GM10266 (cell line): ENCODE measurements around the gene GJA5.
"Not testable (repeated sequence)": the region's sequence is repeated elsewhere in the genome, so short reads cannot be mapped to it uniquely, and the experiment has no call there.

ENCODE experiments used
- DNase-seq: peaks from one replicate; pipeline ENCODE4 v3.0.0; 2012; ENCODE audit errors: extremely low spot score
- TF ChIP-seq, protein P1 (sequence below): IDR thresholded peaks from 2 replicates; pipeline ENCODE4 v1.5.1; 2012; ENCODE audit warnings: mild to moderate bottlenecking, low read depth; ENCODE audit not compliant: control insufficient read depth, insufficient read depth; ENCODE audit errors: missing control alignments

GJA5 gene

DNA sequence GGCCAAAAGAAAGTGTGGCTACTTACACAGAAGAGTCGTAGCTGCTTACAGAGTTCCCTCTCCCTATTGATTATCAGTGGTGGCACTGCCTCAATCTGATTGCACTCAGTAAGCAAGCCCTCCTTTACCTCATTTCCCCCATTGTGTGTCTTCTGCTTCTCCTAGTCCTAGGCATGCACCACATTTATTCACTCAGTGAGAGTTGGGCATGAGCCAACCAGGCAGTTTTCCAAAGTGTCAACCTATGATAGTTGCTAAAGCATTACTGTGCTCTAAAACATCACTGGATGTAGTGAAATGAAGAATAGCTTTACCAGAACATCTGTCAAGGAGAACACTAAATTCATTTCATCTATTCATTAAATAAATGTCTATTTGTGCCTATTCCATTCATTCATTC, 19.3 kb downstream of the GJA5 start:
- TF ChIP-seq, protein P1, sequence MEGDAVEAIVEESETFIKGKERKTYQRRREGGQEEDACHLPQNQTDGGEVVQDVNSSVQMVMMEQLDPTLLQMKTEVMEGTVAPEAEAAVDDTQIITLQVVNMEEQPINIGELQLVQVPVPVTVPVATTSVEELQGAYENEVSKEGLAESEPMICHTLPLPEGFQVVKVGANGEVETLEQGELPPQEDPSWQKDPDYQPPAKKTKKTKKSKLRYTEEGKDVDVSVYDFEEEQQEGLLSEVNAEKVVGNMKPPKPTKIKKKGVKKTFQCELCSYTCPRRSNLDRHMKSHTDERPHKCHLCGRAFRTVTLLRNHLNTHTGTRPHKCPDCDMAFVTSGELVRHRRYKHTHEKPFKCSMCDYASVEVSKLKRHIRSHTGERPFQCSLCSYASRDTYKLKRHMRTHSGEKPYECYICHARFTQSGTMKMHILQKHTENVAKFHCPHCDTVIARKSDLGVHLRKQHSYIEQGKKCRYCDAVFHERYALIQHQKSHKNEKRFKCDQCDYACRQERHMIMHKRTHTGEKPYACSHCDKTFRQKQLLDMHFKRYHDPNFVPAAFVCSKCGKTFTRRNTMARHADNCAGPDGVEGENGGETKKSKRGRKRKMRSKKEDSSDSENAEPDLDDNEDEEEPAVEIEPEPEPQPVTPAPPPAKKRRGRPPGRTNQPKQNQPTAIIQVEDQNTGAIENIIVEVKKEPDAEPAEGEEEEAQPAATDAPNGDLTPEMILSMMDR = no peak
- DNase-seq = no peak

DNA sequence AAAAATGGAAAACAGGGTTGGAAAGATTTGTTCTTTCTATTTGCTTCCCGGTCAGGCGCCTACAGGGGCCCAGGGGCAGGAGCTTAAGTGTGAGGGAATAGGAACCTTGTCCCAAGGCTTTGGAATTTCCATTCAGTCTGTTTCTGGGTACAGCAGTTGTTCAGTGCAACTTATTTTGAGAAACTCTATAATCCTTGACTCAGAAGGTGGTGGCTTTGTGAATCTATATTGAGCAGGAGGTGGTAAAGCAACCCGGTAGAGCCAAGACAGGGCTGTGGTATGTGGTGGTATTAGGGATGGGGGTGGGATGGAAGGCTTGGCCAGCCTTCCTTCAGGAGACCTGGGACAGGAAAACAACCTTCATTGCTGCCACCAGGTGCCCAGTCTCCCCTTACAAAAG, 20.0 kb downstream of the GJA5 start:
- TF ChIP-seq, protein P1 = no peak
- DNase-seq = no peak

DNA sequence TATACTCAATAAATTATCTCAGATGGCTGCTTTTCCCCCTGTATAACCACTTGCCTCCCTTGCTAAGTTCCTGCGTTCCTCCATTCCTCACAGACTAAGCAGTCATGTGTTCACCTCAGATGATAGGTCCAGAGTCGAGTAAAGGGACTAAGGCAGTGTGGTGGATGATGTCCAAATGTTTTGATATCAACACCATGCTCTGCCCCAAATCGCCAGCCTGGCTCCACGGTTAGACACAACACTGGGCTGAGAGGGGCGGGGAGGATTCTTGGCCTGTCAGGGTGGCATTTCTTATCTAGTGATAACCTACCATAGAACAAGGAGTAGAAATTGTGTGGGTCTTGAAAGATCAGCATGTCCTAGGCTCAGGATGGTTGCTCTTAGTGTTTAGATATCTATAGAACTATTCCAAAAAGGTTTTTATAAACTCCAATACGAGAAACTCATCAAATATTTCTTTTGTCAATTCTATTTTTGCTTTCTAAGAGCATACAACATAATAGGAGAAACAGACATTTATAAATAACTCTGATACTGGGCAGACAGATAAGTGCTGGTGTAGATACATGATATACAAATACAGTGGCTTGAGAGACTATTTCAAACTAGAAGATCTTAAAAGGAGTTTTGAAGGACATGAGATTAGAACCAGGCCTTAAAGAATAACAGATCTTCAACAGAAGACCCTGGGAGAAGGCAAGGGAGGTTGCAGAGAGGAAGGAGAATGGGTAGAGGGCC, 21.5 kb downstream of the GJA5 start:
- TF ChIP-seq, protein P1 = no peak
- no peak for DNase-seq

DNA sequence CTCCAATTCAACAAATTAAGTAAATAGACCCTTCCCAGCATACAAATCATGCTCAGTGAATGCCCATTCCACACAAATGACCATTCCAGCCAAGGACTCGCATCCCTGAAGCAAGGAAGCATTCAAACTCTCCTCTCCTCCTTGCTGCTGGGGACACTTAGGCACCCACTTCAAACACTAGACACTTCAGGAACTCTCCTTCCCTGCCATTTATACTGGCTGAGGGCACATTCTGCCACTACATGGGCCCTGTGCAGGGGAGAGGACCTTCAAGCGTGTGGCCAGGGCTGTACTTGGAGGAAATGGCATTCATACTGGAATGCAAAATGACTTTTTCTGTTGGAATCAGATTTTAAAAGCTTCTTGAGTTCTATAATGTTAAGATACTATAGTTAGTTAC, 22.3 kb downstream of the GJA5 start:
- DNase-seq = no peak
- TF ChIP-seq, protein P1 = no peak

DNA sequence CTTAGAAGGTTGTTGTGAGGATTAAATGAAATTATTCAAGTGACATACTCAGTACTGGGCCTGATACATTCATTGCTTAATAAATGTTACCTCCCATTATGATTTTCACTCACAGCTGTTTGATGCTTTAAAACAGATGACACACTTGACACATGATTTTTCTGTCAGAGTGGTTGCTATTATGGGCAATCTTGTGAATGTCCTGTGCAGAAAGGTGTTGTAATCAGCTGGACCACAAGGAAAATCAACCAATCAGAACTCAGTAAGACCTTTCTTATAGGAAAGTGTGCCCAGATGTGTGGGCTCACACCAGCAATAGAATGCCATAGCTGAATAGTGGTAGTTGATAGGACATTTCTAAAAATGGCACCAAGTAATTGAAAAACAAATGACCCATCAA, 23.5 kb downstream of the GJA5 start:
- TF ChIP-seq, protein P1 = no peak
- DNase-seq = no peak

DNA sequence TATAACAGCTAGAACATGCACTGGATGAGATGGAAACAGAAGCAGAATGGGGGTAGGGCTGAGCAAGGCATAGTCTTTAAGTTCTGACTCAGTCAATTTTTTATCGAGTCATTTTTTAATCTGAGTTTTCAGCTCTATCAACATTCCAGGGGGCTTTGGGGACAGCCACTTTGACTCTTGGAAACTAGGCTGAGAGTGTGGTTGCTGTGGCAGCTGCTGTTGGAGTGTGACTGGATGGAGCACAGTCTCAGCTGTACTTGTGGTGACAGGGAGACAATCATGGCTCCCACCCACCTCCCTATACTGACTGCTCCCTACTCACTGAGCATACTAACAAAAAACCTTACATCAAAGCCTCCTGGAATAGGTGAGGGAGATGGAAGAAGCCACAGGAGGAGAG, 25.0 kb downstream of the GJA5 start:
- TF ChIP-seq, protein P1 = no peak
- DNase-seq = no peak

DNA sequence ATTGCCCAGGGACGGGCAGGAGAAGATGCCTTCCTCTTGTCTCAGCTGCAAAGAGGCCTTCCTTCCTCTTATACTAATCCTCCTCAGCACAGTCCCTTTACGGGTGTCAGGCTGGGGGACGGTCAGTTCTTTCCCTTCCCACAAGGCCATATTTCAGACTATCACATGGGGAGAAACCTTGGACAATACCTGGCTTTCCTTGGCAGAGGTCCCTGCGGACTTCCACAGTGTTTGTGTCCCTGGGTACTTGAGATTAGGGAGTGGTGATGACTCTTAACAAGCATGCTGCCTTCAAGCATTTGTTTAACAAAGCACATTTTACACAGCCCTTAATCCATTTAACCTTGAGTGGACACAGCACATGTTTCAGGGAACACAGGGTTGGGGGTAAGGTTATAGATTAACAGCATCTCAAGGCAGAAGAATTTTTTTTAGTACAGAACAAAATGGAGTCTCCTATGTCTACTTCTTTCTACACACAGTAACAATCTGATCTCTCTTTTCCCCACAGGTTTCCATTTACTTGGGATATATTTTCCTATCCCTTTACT, 26.0 kb downstream of the GJA5 start:
- not testable (repeated sequence) for DNase-seq
